CD4-positive, alpha-beta memory T cell (primary cell): ENCODE results near the gene ZP2. TPM values are rescaled to one million over a fixed set of nuclear protein-coding genes. Genes with fewer than 3 reads are reported as not detected.

Experiments
- CTCF ChIA-PET: fragments of 350-600 bp; sonication (Branson Sonifier 250); formaldehyde crosslinking; loops from one replicate; lab custom pipeline; 2021; ENCODE audit warnings: inconsistent platforms; ENCODE audit not compliant: partially characterized antibody; lab: Charles Lee
- POLR2A ChIA-PET: fragments of 350-600 bp; sonication (Branson Sonifier 250); formaldehyde crosslinking; loops from one replicate; lab custom pipeline; 2021; ENCODE audit not compliant: partially characterized antibody; lab: Charles Lee
- DNase-seq, 5 donors: peaks; one replicate each; pipeline versions ENCODE4 v3.0.0 to v3.0.0-alpha.2; 2020 to 2022; ENCODE audit warnings: mixed read lengths in 1 of 5
- H3K27ac ChIP-seq: one replicate; pipeline ENCODE4 v1.7.0; 2013; ENCODE audit warnings: low read depth, low read length
- H3K27me3 ChIP-seq: 2 replicates; pipeline ENCODE4 v1.7.0; 2013; ENCODE audit warnings: mild to moderate bottlenecking, low read length, moderate library complexity; ENCODE audit not compliant: insufficient read depth
- H3K36me3 ChIP-seq: 2 replicates; pipeline ENCODE4 v1.7.0; 2013; ENCODE audit warnings: mild to moderate bottlenecking, low read length, moderate library complexity; ENCODE audit not compliant: insufficient read depth
- H3K4me1 ChIP-seq: 2 replicates; pipeline ENCODE4 v1.7.0; 2013; ENCODE audit warnings: mild to moderate bottlenecking, low read length, moderate library complexity; ENCODE audit not compliant: insufficient read depth
- H3K4me3 ChIP-seq, 2 donors: one replicate each; pipeline ENCODE4 v1.7.0; 2013; ENCODE audit warnings: low read length in 2 of 2, mild to moderate bottlenecking in 1 of 2
- H3K9me3 ChIP-seq, 2 donors: one replicate each; pipeline ENCODE4 v1.7.0; 2013; ENCODE audit warnings: low read length in 2 of 2, control low read depth in 1 of 2; ENCODE audit not compliant: control insufficient read depth in 1 of 2
- H3K27ac Mint-ChIP-seq, 7 donors: one replicate each; pipeline ENCODE4 v1.8.0; 2020 to 2021; ENCODE audit warnings: mixed read lengths in 7 of 7, mild to moderate bottlenecking in 6 of 7, inconsistent platforms in 3 of 7, moderate library complexity in 3 of 7
- H3K27me3 Mint-ChIP-seq, 2 donors: one replicate each; pipeline ENCODE4 v1.8.0; 2020 to 2021; ENCODE audit warnings: mixed read lengths in 2 of 2
- H3K36me3 Mint-ChIP-seq, 2 donors: one replicate each; pipeline ENCODE4 v1.8.0; 2020 to 2021; ENCODE audit warnings: mixed read lengths in 2 of 2, inconsistent platforms in 1 of 2, mild to moderate bottlenecking in 1 of 2
- H3K4me1 Mint-ChIP-seq, 4 donors: one replicate each; pipeline ENCODE4 v1.8.0; 2020 to 2021; ENCODE audit warnings: mixed read lengths in 4 of 4, mild to moderate bottlenecking in 1 of 4
- H3K4me3 Mint-ChIP-seq, 8 donors: one replicate each; pipeline ENCODE4 v1.8.0; 2020 to 2021; ENCODE audit warnings: mixed read lengths in 8 of 8, mild to moderate bottlenecking in 7 of 8, moderate library complexity in 6 of 8, inconsistent platforms in 3 of 8
- H3K9me3 Mint-ChIP-seq, 8 donors: one replicate each; pipeline ENCODE4 v1.8.0; 2020 to 2021; ENCODE audit warnings: mixed read lengths in 8 of 8, mild to moderate bottlenecking in 5 of 8, inconsistent platforms in 3 of 8, moderate library complexity in 1 of 8
- intact Hi-C: fragments of 100-400 bp; cut with micrococcal nuclease; formaldehyde crosslinking; loops from one replicate; pipeline ENCODE4 v1.15.1; 2023
- polyA plus RNA-seq, 2 donors: library from polyadenylated mRNA; unstranded; fragments of 300-500 nt; fragmentation: Illumina TruSeq; gene quantifications; one replicate each; pipeline ENCODE4 v1.2.3, GENCODE V29; 2021
- total RNA-seq, 2 experiments: library from RNA; stranded (reverse); gene quantifications; one replicate each; pipeline ENCODE4 v1.2.3, GENCODE V29; 2021

ZP2 gene
- total and polyA plus RNA-seq, 4 experiments from 2014 or later, result not detected

DNA sequence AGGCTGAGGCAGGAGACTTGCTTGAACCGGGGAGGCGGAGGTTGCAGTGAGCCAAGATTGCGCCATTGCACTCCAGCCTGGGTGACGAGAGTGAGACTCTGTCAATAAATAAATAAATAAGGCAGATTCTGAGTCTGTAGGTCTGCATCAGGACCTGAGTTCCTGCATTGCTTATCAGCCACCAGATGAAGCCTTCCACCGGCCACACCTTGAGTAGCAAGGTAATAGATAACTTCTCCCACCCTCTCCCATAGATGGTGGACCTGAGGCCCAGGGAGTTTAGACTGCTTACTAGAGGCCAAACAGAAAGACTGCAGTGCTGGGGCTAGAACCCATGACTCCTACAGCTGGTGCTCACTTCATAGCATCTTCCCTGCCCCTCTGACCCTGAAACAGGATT, 22.1 kb downstream of the ZP2 start:
- H3K27ac Mint-ChIP-seq, result no peak overlapping the region
- no peaks in the 10 kb centered on the region for H3K9me3 ChIP-seq
- ChIA-PET POLR2A (interaction anchor here (1.7 kb wide), 1 partner anchor 11 kb away, joined by 4 read pairs; no protein-coding TSS in a partner anchor), CTCF (interaction anchor here (0.9 to 4.7 kb wide), 10 partner anchors 10 to 371 kb away, joined by 3 to 27 read pairs (median 4); partner anchors contain the start of gene ZP2)
- H3K27me3 ChIP-seq, result no peaks in the 10 kb centered on the region
- no peaks in the 10 kb centered on the region for H3K36me3 ChIP-seq
- H3K9me3 Mint-ChIP-seq, result peaks cover 0 to 11% (median 0%) of the 10 kb centered on the region in 8 donors
- no peak overlapping the region for H3K27ac ChIP-seq
- intact Hi-C loops, result loop anchor here (5.0 kb wide), 1 partner anchor 337 kb away; no protein-coding TSS in a partner anchor
- peaks cover 4 to 8% of the 10 kb centered on the region in 2 donors for H3K27me3 Mint-ChIP-seq
- no peak overlapping the region for H3K4me3 ChIP-seq
- H3K4me1 ChIP-seq, result peaks cover 4% of the 10 kb centered on the region
- DNase-seq, result no peak
- peaks cover 3 to 6% (median 4%) of the 10 kb centered on the region in 4 donors for H3K4me1 Mint-ChIP-seq
- peaks cover 0 to 1% of the 10 kb centered on the region in 2 donors for H3K36me3 Mint-ChIP-seq
- H3K4me3 Mint-ChIP-seq, result peak overlapping the region in 1 of 8 donors; percentile 39

DNA sequence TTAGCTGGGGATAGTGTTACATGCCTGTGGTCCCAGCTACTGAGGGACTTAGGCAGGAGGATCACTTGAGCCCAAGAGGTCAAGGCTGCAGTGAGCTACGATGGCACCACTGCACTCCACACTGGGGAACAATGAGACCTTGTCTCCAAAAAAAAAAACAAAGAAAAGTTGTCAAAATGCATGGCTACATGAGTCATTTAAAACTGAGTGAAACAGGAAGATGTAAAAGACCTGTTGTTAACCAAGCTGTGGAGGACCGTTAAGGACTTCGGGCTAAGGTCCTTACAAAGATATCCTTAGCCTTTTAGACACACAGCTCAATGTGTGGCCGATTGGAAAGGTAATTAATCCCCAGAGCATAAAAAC, 25.1 kb downstream of the ZP2 start:
- POLR2A ChIA-PET, result no interaction called here
- Mint-ChIP-seq H3K4me1 (peaks cover 3 to 6% (median 4%) of the 10 kb centered on the region in 4 donors), H3K4me3 (no peak overlapping the region), H3K36me3 (peaks cover 16 to 20% of the 10 kb centered on the region in 2 donors), H3K27me3 (peaks cover 2 to 4% of the 10 kb centered on the region in 2 donors), H3K27ac (no peak overlapping the region), H3K9me3 (peaks cover 0 to 6% (median 0%) of the 10 kb centered on the region in 8 donors)
- Histone ChIP-seq H3K9me3 (no peaks in the 10 kb centered on the region), H3K27me3 (no peaks in the 10 kb centered on the region), H3K36me3 (peaks cover 2% of the 10 kb centered on the region), H3K27ac (no peak overlapping the region), H3K4me3 (no peak overlapping the region), H3K4me1 (peaks cover 4% of the 10 kb centered on the region)
- CTCF ChIA-PET, result interaction anchor here (1.1 to 4.7 kb wide), 4 partner anchors 9 to 1510 kb away, joined by 3 to 27 read pairs (median 4); no protein-coding TSS in a partner anchor
- DNase-seq, result no peak
- intact Hi-C loops, result loop anchor here (5.0 kb wide), 1 partner anchor 334 kb away; no protein-coding TSS in a partner anchor

- CTCF ChIA-PET, result interaction anchor here (1.7 kb wide), 1 partner anchor 9 kb away, joined by 4 read pairs; no protein-coding TSS in a partner anchor
- Histone ChIP-seq H3K4me3 (no peak overlapping the region), H3K36me3 (peaks cover 6% of the 10 kb centered on the region), H3K27me3 (no peaks in the 10 kb centered on the region), H3K4me1 (peaks cover 4% of the 10 kb centered on the region), H3K27ac (no peak overlapping the region), H3K9me3 (no peaks in the 10 kb centered on the region)
- Mint-ChIP-seq H3K36me3 (peaks cover 21 to 25% of the 10 kb centered on the region in 2 donors), H3K9me3 (peaks cover 0 to 5% (median 0%) of the 10 kb centered on the region in 8 donors), H3K27me3 (peaks cover 1 to 4% of the 10 kb centered on the region in 2 donors), H3K4me3 (no peak overlapping the region), H3K4me1 (peaks cover 3 to 6% (median 4%) of the 10 kb centered on the region in 4 donors), H3K27ac (no peak overlapping the region)
- POLR2A ChIA-PET, result no interaction called here
- intact Hi-C loops, result loop anchor here (5.0 kb wide), 1 partner anchor 333 kb away; no protein-coding TSS in a partner anchor
- no peak for DNase-seq
Observed at GRCh38 chr16:21185659-21186325, 25.6 kb downstream of the ZP2 start.

GRCh38 chr16:21184834-21185233, 26.5 kb downstream of the ZP2 start:
- H3K4me1 ChIP-seq, result peaks cover 4% of the 10 kb centered on the region
- H3K36me3 ChIP-seq, result peaks cover 12% of the 10 kb centered on the region
- no peak overlapping the region for H3K27ac ChIP-seq
- no peaks in the 10 kb centered on the region for H3K27me3 ChIP-seq
- no peak for DNase-seq
- H3K4me3 ChIP-seq, result no peak overlapping the region
- Mint-ChIP-seq H3K9me3 (peaks cover 0 to 5% (median 0%) of the 10 kb centered on the region in 8 donors), H3K4me3 (no peak overlapping the region), H3K27ac (peak overlapping the region in 1 of 7 donors; percentile 36), H3K4me1 (peaks cover 3 to 6% (median 4%) of the 10 kb centered on the region in 4 donors), H3K36me3 (peaks cover 27 to 30% of the 10 kb centered on the region in 2 donors), H3K27me3 (peaks cover 1 to 4% of the 10 kb centered on the region in 2 donors)
- POLR2A ChIA-PET, result no interaction called here
- no peaks in the 10 kb centered on the region for H3K9me3 ChIP-seq
- intact Hi-C loops, result loop anchor here (5.0 kb wide), 1 partner anchor 333 kb away; no protein-coding TSS in a partner anchor
- CTCF ChIA-PET, result no interaction called here

- Histone ChIP-seq H3K9me3 (no peaks in the 10 kb centered on the region), H3K27ac (no peak overlapping the region), H3K36me3 (peaks cover 18% of the 10 kb centered on the region), H3K4me3 (no peak overlapping the region), H3K4me1 (peaks cover 4% of the 10 kb centered on the region), H3K27me3 (no peaks in the 10 kb centered on the region)
- ChIA-PET POLR2A (no interaction called here), CTCF (no interaction called here)
- Mint-ChIP-seq H3K4me3 (no peak overlapping the region), H3K9me3 (peaks cover 0 to 5% (median 0%) of the 10 kb centered on the region in 8 donors), H3K4me1 (peaks cover 3 to 6% (median 4%) of the 10 kb centered on the region in 4 donors), H3K27me3 (peaks cover 1 to 4% of the 10 kb centered on the region in 2 donors), H3K27ac (no peak overlapping the region), H3K36me3 (peaks cover 35 to 39% of the 10 kb centered on the region in 2 donors)
- intact Hi-C loops, result no loop called here
- no peak for DNase-seq
Observed at GRCh38 chr16:21183995-21184394, 27.4 kb downstream of the ZP2 start.

GRCh38 chr16:21179983-21180365, 31.4 kb downstream of the ZP2 start:
- Mint-ChIP-seq H3K4me1 (no peaks in the 10 kb centered on the region), H3K27me3 (no peaks in the 10 kb centered on the region), H3K36me3 (peaks cover 60 to 62% of the 10 kb centered on the region in 2 donors), H3K4me3 (no peak overlapping the region), H3K27ac (no peak overlapping the region), H3K9me3 (peaks cover 0 to 5% (median 0%) of the 10 kb centered on the region in 8 donors)
- Histone ChIP-seq H3K27me3 (no peaks in the 10 kb centered on the region), H3K9me3 (no peaks in the 10 kb centered on the region), H3K27ac (no peak overlapping the region), H3K4me3 (no peak overlapping the region), H3K4me1 (no peaks in the 10 kb centered on the region), H3K36me3 (peaks cover 18% of the 10 kb centered on the region)
- intact Hi-C loops, result no loop called here
- no peak for DNase-seq
- ChIA-PET POLR2A (no interaction called here), CTCF (no interaction called here)
